HFFc6 (cell line): ENCODE measurements around the gene TTBK1. TPM values are rescaled to one million over a fixed set of nuclear protein-coding genes. Genes with fewer than 3 reads are reported as not detected.

Source experiments
- DNase-seq: peaks from one replicate; pipeline ENCODE4 v3.0.0-alpha.2; 2018
- H3K27ac Mint-ChIP-seq: 2 replicates; pipeline ENCODE4 v1.8.0; 2020; ENCODE audit warnings: mild to moderate bottlenecking, mixed read lengths
- H3K27me3 Mint-ChIP-seq: 2 replicates; pipeline ENCODE4 v1.8.0; 2021; ENCODE audit warnings: mild to moderate bottlenecking, moderate library complexity, mixed read lengths; ENCODE audit not compliant: insufficient read depth
- H3K36me3 Mint-ChIP-seq: 2 replicates; pipeline ENCODE4 v1.8.0; 2021; ENCODE audit warnings: low read depth, mixed read lengths
- H3K4me1 Mint-ChIP-seq: 2 replicates; pipeline ENCODE4 v1.8.0; 2020; ENCODE audit warnings: low read depth, mixed read lengths
- H3K4me3 Mint-ChIP-seq: 2 replicates; pipeline ENCODE4 v1.8.0; 2020; ENCODE audit warnings: mild to moderate bottlenecking, moderate library complexity, mixed read lengths
- H3K9me3 Mint-ChIP-seq: 2 replicates; pipeline ENCODE4 v1.8.0; 2020; ENCODE audit warnings: mild to moderate bottlenecking, mixed read lengths
- total RNA-seq, 6 experiments: library from RNA; stranded (reverse); fragmentation: NEBNext Ultra II Directional; extraction: Animal tissue kit (Norgen Biotek cat#: 25700); gene quantifications; 2 replicates in 1 of 6; 3 replicates in 5 of 6; pipeline ENCODE4 v1.2.3, GENCODE V29; 2021
- TF ChIP-seq, protein P1 (sequence below): fragments of 200-600 bp; sonication (generic); IDR thresholded peaks from 2 replicates; pipeline ENCODE4 v1.5.0; 2021; ENCODE audit warnings: antibody characterized with exemption, mild to moderate bottlenecking

TTBK1 gene
- total RNA-seq, 6 experiments from 2014 or later, result not detected

DNA sequence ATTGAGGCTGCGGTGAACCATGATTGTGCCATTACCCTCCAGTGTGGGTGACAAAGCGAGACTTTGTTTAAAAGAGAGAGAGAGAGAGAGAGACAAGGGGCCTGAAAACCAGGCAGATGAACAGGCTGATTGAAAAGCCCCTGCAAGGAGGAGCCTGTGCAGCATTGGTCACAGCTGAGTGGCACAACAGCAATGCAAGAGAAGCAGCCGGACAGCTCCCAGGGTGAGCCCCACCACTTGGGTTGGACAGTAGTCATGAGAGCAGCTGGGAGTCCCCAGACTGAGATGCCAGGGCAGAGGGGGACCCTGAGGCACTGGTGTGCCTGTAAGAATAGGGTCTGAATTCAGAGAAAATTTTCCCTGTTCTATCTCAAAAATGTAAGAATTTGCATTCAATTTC lies 24.2 kb upstream of the TTBK1 start:
- Mint-ChIP-seq H3K4me1 (peaks cover 8% of the 10 kb centered on the region), H3K27ac (no peak overlapping the region), H3K4me3 (no peak overlapping the region), H3K36me3 (peaks cover 13% of the 10 kb centered on the region), H3K27me3 (no peaks in the 10 kb centered on the region; the same call in 1 of the 2 replicates), H3K9me3 (no peaks in the 10 kb centered on the region)
- TF ChIP-seq, protein P1, sequence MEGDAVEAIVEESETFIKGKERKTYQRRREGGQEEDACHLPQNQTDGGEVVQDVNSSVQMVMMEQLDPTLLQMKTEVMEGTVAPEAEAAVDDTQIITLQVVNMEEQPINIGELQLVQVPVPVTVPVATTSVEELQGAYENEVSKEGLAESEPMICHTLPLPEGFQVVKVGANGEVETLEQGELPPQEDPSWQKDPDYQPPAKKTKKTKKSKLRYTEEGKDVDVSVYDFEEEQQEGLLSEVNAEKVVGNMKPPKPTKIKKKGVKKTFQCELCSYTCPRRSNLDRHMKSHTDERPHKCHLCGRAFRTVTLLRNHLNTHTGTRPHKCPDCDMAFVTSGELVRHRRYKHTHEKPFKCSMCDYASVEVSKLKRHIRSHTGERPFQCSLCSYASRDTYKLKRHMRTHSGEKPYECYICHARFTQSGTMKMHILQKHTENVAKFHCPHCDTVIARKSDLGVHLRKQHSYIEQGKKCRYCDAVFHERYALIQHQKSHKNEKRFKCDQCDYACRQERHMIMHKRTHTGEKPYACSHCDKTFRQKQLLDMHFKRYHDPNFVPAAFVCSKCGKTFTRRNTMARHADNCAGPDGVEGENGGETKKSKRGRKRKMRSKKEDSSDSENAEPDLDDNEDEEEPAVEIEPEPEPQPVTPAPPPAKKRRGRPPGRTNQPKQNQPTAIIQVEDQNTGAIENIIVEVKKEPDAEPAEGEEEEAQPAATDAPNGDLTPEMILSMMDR, result no peak
- DNase-seq, result no peak

- no peak for DNase-seq
- Mint-ChIP-seq H3K9me3 (no peaks in the 10 kb centered on the region), H3K27ac (no peak overlapping the region), H3K4me1 (peaks cover 12% of the 10 kb centered on the region), H3K36me3 (peaks cover 13% of the 10 kb centered on the region), H3K27me3 (no peaks in the 10 kb centered on the region; the same call in 1 of the 2 replicates), H3K4me3 (no peak overlapping the region)
- TF ChIP-seq, protein P1, result no peak
Measured at GRCh38 chr6:43219814-43220213, 23.5 kb upstream of the TTBK1 start.

- H3K36me3 Mint-ChIP-seq, result peaks cover 8% of the 10 kb centered on the region
- H3K4me1 Mint-ChIP-seq, result peaks cover 15% of the 10 kb centered on the region
- DNase-seq, result no peak
- TF ChIP-seq, protein P1, result no peak
- no peaks in the 10 kb centered on the region for H3K9me3 Mint-ChIP-seq
- H3K27ac Mint-ChIP-seq, result no peak overlapping the region
- no peak overlapping the region for H3K4me3 Mint-ChIP-seq
- no peaks in the 10 kb centered on the region; the same call in 1 of the 2 replicates for H3K27me3 Mint-ChIP-seq
Measured at GRCh38 chr6:43220439-43220951, 22.8 kb upstream of the TTBK1 start.

DNA sequence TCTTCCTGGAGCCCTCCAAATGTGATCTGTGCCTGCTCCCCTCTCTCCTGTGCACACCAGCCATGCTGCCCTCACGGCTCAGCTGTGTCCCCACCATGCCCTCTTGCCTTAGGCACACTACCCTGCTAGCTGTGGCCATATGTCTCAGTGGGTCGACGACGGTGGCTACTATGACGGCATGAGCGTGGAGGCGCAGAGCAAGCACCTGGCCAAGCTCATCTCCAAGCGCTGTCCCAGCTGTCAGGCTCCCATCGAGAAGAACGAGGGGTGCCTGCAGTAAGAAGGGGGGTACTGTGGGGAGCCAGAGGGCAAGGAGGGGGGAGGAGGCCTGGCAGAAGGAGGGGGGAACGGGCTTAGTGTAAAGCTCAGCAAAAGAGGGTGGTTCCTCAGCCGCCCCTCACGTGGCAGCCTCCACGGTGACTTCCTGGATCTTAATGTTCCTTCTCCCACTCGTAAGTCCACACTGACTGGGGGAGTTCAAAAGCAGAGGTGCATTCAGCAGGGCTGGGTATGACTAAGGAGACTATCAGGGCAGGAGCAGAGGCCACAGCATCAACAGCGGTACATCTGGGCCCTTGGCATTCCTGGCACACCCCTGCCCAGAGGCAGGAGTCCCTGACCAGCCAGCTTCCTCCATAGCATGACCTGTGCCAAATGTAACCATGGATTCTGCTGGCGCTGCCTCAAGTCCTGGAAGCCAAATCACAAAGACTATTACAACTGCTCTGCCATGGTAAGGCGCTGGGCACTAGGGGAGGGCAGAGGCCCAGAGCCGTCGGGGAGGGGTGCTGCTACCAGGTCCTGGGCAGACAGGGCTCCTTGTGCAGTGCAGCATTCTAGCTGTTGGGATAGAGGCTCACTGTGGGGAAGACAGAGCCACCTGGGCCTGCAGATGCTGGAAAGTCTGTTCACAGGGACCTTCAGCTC lies 22.0 kb upstream of the TTBK1 start:
- Mint-ChIP-seq H3K4me1 (peaks cover 18% of the 10 kb centered on the region), H3K9me3 (no peaks in the 10 kb centered on the region), H3K4me3 (no peak overlapping the region), H3K27ac (no peak overlapping the region), H3K27me3 (no peaks in the 10 kb centered on the region; the same call in 1 of the 2 replicates), H3K36me3 (peaks cover 9% of the 10 kb centered on the region; the same call in 1 of the 2 replicates)
- TF ChIP-seq, protein P1, result no peak
- DNase-seq, result peak; percentile 5

GRCh38 chr6:43222418-43223059 lies 20.7 kb upstream of the TTBK1 start:
- no peak overlapping the region for H3K4me3 Mint-ChIP-seq
- no peak overlapping the region for H3K27ac Mint-ChIP-seq
- TF ChIP-seq, protein P1, result no peak
- no peaks in the 10 kb centered on the region for H3K9me3 Mint-ChIP-seq
- peaks cover 13% of the 10 kb centered on the region for H3K36me3 Mint-ChIP-seq
- H3K27me3 Mint-ChIP-seq, result no peaks in the 10 kb centered on the region; the same call in 1 of the 2 replicates
- peaks cover 18% of the 10 kb centered on the region for H3K4me1 Mint-ChIP-seq
- DNase-seq, result no peak
